A549 (cell line): ENCODE results near the gene ZBTB16. TPM values are rescaled to one million over a fixed set of nuclear protein-coding genes. Genes with fewer than 3 reads are reported as not detected.

Experiments used
- ATAC-seq, 2 experiments: fragments of 200-7000 bp in 1 of 2; fragments of >200 bp in 1 of 2; cut with Nextera tagmentation in 1 of 2; cut with Tn5 transposase in 1 of 2; 3 replicates each; pipeline versions ENCODE4 v1.8.0 to v1.9.1; 2018 to 2020; ENCODE audit warnings: mild to moderate bottlenecking in 1 of 2, moderate library complexity in 1 of 2
- CTCF ChIA-PET: fragments of 300-600 bp; sonication (Branson Sonifier 250); formaldehyde crosslinking; extraction: SDS; loops from one replicate; lab custom pipeline; 2021; ENCODE audit warnings: antibody characterized with exemption, inconsistent platforms; lab: Yijun Ruan, JAX
- POLR2A ChIA-PET: fragments of 350-600 bp; formaldehyde crosslinking; extraction: SDS; loops from one replicate; lab custom pipeline; 2021; ENCODE audit warnings: antibody characterized with exemption, inconsistent platforms; lab: Yijun Ruan, JAX
- DNase-seq, 2 experiments: peaks; one replicate each; pipeline versions ENCODE4 v3.0.0 to v3.0.0-alpha.2; 2011 to 2016; ENCODE audit warnings: low read depth in 1 of 2, low spot score in 1 of 2
- FAIRE-seq: peaks from 2 replicates; lab custom pipeline; 2011; peaks lifted over from hg19 to GRCh38; lab: Jason Lieb, UNC
- H3K27ac ChIP-seq, 2 experiments: fragments of >200 bp; sonication (Bioruptor Twin); formaldehyde crosslinking; 3 replicates each; pipeline ENCODE4 v1.5.1; 2016 to 2017
- H3K4me1 ChIP-seq: fragments of >200 bp; sonication (Bioruptor Twin); formaldehyde crosslinking; 3 replicates; pipeline ENCODE4 v1.6.1; 2016
- H3K4me2 ChIP-seq: fragments of >200 bp; sonication (Bioruptor Twin); formaldehyde crosslinking; 3 replicates; pipeline ENCODE4 v1.6.1; 2016
- H3K4me3 ChIP-seq: fragments of >200 bp; sonication (Bioruptor Twin); formaldehyde crosslinking; 3 replicates; pipeline ENCODE4 v1.5.1; 2016
- H3K9me3 ChIP-seq: fragments of >200 bp; sonication (Bioruptor Twin); formaldehyde crosslinking; 3 replicates; pipeline ENCODE4 v1.6.1; 2016
- BHLHE40 ChIP-seq: IDR thresholded peaks from 2 replicates; pipeline ENCODE4 v1.6.1; 2012; ENCODE audit warnings: low read depth, low read length, inconsistent platforms
- CBX2 ChIP-seq: fragments of 200-600 bp; sonication (generic); IDR thresholded peaks from 2 replicates; pipeline ENCODE4 v1.6.1; 2016; ENCODE audit warnings: low read depth, mild to moderate bottlenecking, borderline replicate concordance
- CBX8 ChIP-seq: fragments of 200-600 bp; sonication (generic); IDR thresholded peaks from 2 replicates; pipeline ENCODE4 v1.6.1; 2016
- E2F6 ChIP-seq: IDR thresholded peaks from 2 replicates; pipeline ENCODE4 v1.6.1; 2012; ENCODE audit warnings: low read depth, borderline replicate concordance
- EHMT2 ChIP-seq: fragments of 200-600 bp; sonication (generic); IDR thresholded peaks from 2 replicates; pipeline ENCODE4 v1.6.1; 2016; ENCODE audit warnings: antibody characterized with exemption, low read depth, mild to moderate bottlenecking, moderate library complexity
- ELK1 ChIP-seq: fragments of 150-350 bp; IDR thresholded peaks from 2 replicates; pipeline ENCODE4 v1.6.1; 2014; ENCODE audit warnings: low read depth, mild to moderate bottlenecking, low read length
- EP300 ChIP-seq, 2 experiments: fragments of >200 bp; sonication (Bioruptor Twin); formaldehyde crosslinking; IDR thresholded peaks; 2 replicates in 1 of 2; 3 replicates in 1 of 2; pipeline ENCODE4 v1.6.1; 2016 to 2017
- GATA3 ChIP-seq: IDR thresholded peaks from 2 replicates; pipeline ENCODE4 v1.6.1; 2012; ENCODE audit warnings: borderline replicate concordance
- HDAC2 ChIP-seq: fragments of 200-600 bp; sonication (generic); IDR thresholded peaks from 2 replicates; pipeline ENCODE4 v1.6.1; 2016
- HEYL ChIP-seq: fragments of 250-450 bp; sonication (Bioruptor Pico); IDR thresholded peaks from 2 replicates; pipeline ENCODE4 v1.8.0; 2021; ENCODE audit warnings: mild to moderate bottlenecking, moderate library complexity
- HMGXB4 ChIP-seq: fragments of 250-450 bp; sonication (Bioruptor Pico); IDR thresholded peaks from 2 replicates; pipeline ENCODE4 v1.5.0; 2021; ENCODE audit warnings: mild to moderate bottlenecking, moderate library complexity, borderline replicate concordance
- HOXA7 ChIP-seq: fragments of 250-450 bp; sonication (Bioruptor Pico); IDR thresholded peaks from 2 replicates; pipeline ENCODE4 v1.5.0; 2020; ENCODE audit warnings: mild to moderate bottlenecking, moderate library complexity
- HOXB5 ChIP-seq: fragments of 250-450 bp; sonication (Bioruptor Pico); IDR thresholded peaks from 2 replicates; pipeline ENCODE4 v1.5.0; 2020; ENCODE audit warnings: mild to moderate bottlenecking, moderate library complexity
- KDM5A ChIP-seq: fragments of 200-600 bp; sonication (generic); IDR thresholded peaks from 2 replicates; pipeline ENCODE4 v1.6.1; 2016; ENCODE audit warnings: antibody characterized with exemption, mild to moderate bottlenecking
- MAZ ChIP-seq: fragments of 150-350 bp; IDR thresholded peaks from 2 replicates; pipeline ENCODE4 v1.6.1; 2014; ENCODE audit warnings: antibody characterized with exemption, low read depth, low read length, borderline replicate concordance
- NFE2L2 ChIP-seq: fragments of 150-350 bp; conservative IDR thresholded peaks from 2 replicates; pipeline ENCODE4 v1.6.1; 2014; ENCODE audit warnings: low read length
- NR3C1 ChIP-seq: fragments of >200 bp; sonication (Bioruptor Twin); formaldehyde crosslinking; IDR thresholded peaks from 3 replicates; pipeline ENCODE4 v1.6.1; 2017
- PBX3 ChIP-seq: IDR thresholded peaks from 2 replicates; pipeline ENCODE4 v1.6.1; 2012
- PHF8 ChIP-seq: fragments of 200-600 bp; sonication (generic); IDR thresholded peaks from 2 replicates; pipeline ENCODE4 v1.6.1; 2016; ENCODE audit warnings: low read depth, mild to moderate bottlenecking, antibody characterized with exemption, moderate library complexity, borderline replicate concordance
- POLR2A ChIP-seq: IDR thresholded peaks from 2 replicates; pipeline ENCODE4 v1.6.1; 2012; ENCODE audit warnings: mild to moderate bottlenecking, low read length
- POLR2AphosphoS2 ChIP-seq: conservative IDR thresholded peaks from 2 replicates; pipeline ENCODE4 v1.6.1; 2012; ENCODE audit warnings: low read length, improper control_type of control experiment, inconsistent platforms
- SMC3 ChIP-seq: fragments of >200 bp; sonication (Bioruptor Twin); formaldehyde crosslinking; IDR thresholded peaks from 3 replicates; pipeline ENCODE4 v1.6.1; 2018; ENCODE audit warnings: inconsistent platforms
- ZNF302 ChIP-seq: fragments of 250-450 bp; sonication (Bioruptor Pico); IDR thresholded peaks from 2 replicates; pipeline ENCODE4 v1.9.0; 2021; ENCODE audit warnings: inconsistent platforms, mild to moderate bottlenecking, moderate library complexity
- WGBS: methylation state at CpG from one replicate; pipeline ENCODE4 v1.1.6; 2017; ENCODE audit errors: missing lambda C conversion rate; 5-methylcytosine and 5-hydroxymethylcytosine counted together
- polyA plus RNA-seq, 4 experiments: library from polyadenylated mRNA; depleted of rRNA in 3 of 4; stranded (reverse); fragments of >200 nt; fragmentation: RNase III in 1 of 4; extraction: RNeasy Plus Mini Kit Qiagen cat#74134 plus additional on column Dnase treatment in 1 of 4; gene quantifications; 2 replicates in 3 of 4; 3 replicates in 1 of 4; pipeline ENCODE4 v1.2.3, GENCODE V29; 2011 to 2017

The ZBTB16 gene
- polyA plus RNA-seq, 2 of the 4 experiments (the other 2 are of a cell fraction) = not detected

- no peaks in the 10 kb centered on the region for H3K9me3 ChIP-seq
- POLR2A ChIA-PET = no interaction called here
- CTCF ChIA-PET = interaction anchor here (0.6 to 1.2 kb wide), 4 partner anchors 11 to 203 kb away, joined by 3 to 4 read pairs (median 4); no protein-coding TSS in a partner anchor
- DNase-seq (no peak), FAIRE-seq (no peak)
- no peak for TF ChIP-seq MAZ
- no peak for TF ChIP-seq PHF8
- no peak for TF ChIP-seq CBX2
- no peak for TF ChIP-seq KDM5A
- TF ChIP-seq EP300 (IDR thresholded peaks at IDR 0.05) = no peak
- TF ChIP-seq E2F6 = no peak
- TF ChIP-seq POLR2AphosphoS2 = no peak
- TF ChIP-seq HEYL (CRISPR knock-in tag) = no peak
- TF ChIP-seq, all 56 proteins: peak for 0
- H3K27ac ChIP-seq = peak overlapping the region in 1 of 2 experiments; percentile 38; a peak in 1 of 6 replicates
- no peaks in the 10 kb centered on the region for H3K4me1 ChIP-seq
- no peak for ATAC-seq
- no peak overlapping the region for H3K4me2 ChIP-seq
- no peak overlapping the region for H3K4me3 ChIP-seq
- WGBS = 48% methylated on average over 14 of the region's 14 CpGs
Observed at GRCh38 chr11:114172055-114172861, 112.7 kb downstream of the ZBTB16 start.

- no peak overlapping the region for H3K4me2 ChIP-seq
- DNase-seq (no peak), FAIRE-seq (no peak), ATAC-seq (no peak)
- no peaks in the 10 kb centered on the region for H3K9me3 ChIP-seq
- POLR2A ChIA-PET = no interaction called here
- no peak overlapping the region for H3K4me3 ChIP-seq
- H3K4me1 ChIP-seq = no peaks in the 10 kb centered on the region
- TF ChIP-seq HOXA7 = no peak
- no peak for TF ChIP-seq EHMT2
- TF ChIP-seq NFE2L2 = no peak
- no peak for TF ChIP-seq GATA3
- no peak for TF ChIP-seq ELK1
- no peak for TF ChIP-seq EP300 (IDR thresholded peaks at IDR 0.05)
- no peak for TF ChIP-seq POLR2A
- no peak for TF ChIP-seq BHLHE40
- TF ChIP-seq SMC3 = no peak
- TF ChIP-seq HMGXB4 = no peak
- TF ChIP-seq HOXB5 (CRISPR knock-in tag) = no peak
- TF ChIP-seq HDAC2 = no peak
- WGBS = 58% methylated on average over 7 of the region's 8 CpGs
- CTCF ChIA-PET = no interaction called here
- no peak overlapping the region; a peak in 1 of 6 replicates for H3K27ac ChIP-seq
Observed at GRCh38 chr11:114172871-114173444, 113.4 kb downstream of the ZBTB16 start.

GRCh38 chr11:114173843-114174242 is 114.3 kb downstream of the ZBTB16 start:
- CTCF ChIA-PET = interaction anchor here (1.8 kb wide), 1 partner anchor 87 kb away, joined by 4 read pairs; no protein-coding TSS in a partner anchor
- WGBS = 61% methylated on average over 5 of the region's 5 CpGs
- no peak for TF ChIP-seq HOXA7
- no peak for TF ChIP-seq ZNF302 (CRISPR knock-in tag)
- no peak for TF ChIP-seq HDAC2
- no peak for TF ChIP-seq PBX3
- TF ChIP-seq CBX2 = no peak
- no peak for TF ChIP-seq CBX8
- no peak for TF ChIP-seq NR3C1
- DNase-seq = no peak
- H3K4me1 ChIP-seq = no peaks in the 10 kb centered on the region
- no peak overlapping the region for H3K27ac ChIP-seq
- no peaks in the 10 kb centered on the region for H3K9me3 ChIP-seq
- POLR2A ChIA-PET = no interaction called here
- H3K4me2 ChIP-seq = no peak overlapping the region
- ATAC-seq = no peak
- FAIRE-seq = no peak
- no peak overlapping the region for H3K4me3 ChIP-seq
